Natural killer cell treated with Interleukin-12 subunit alpha and Interleukin-12 subunit beta and Interleukin-15 and Interleukin-18, amount 100 ng/mL, for 72 hours (primary cell): Measurements from ENCODE around the gene CD74. TPM values are rescaled to one million over a fixed set of nuclear protein-coding genes. Genes with fewer than 3 reads are reported as not detected.

Experiments
- ATAC-seq, 2 donors: fragments of 150-1000 bp; cut with Tn5 transposase in 1 of 2; sonication (Bioruptor Pico), chemical (Tn5 transposase) in 1 of 2; 2 replicates each; pipeline ENCODE4 v1.10.0; 2021
- DNase-seq: peaks from one replicate; pipeline ENCODE4 v3.0.0; 2022; ENCODE audit warnings: low spot score
- H3K27ac Mint-ChIP-seq, 2 donors: 1 replicate in 1 of 2; 2 replicates in 1 of 2; pipeline ENCODE4 v1.8.0; 2022; ENCODE audit warnings: mixed read lengths in 2 of 2, mild to moderate bottlenecking in 1 of 2, moderate library complexity in 1 of 2
- H3K27me3 Mint-ChIP-seq, 2 donors: 1 replicate in 1 of 2; 2 replicates in 1 of 2; pipeline ENCODE4 v1.8.0; 2022; ENCODE audit warnings: mixed read lengths in 2 of 2
- H3K36me3 Mint-ChIP-seq: one replicate; pipeline ENCODE4 v1.8.0; 2022; ENCODE audit warnings: mixed read lengths
- H3K4me1 Mint-ChIP-seq, 2 donors: 1 replicate in 1 of 2; 2 replicates in 1 of 2; pipeline ENCODE4 v1.8.0; 2022; ENCODE audit warnings: low read depth in 2 of 2, mixed read lengths in 2 of 2, mild to moderate bottlenecking in 1 of 2
- H3K4me3 Mint-ChIP-seq: one replicate; pipeline ENCODE4 v1.8.0; 2022; ENCODE audit warnings: mixed read lengths
- H3K9me3 Mint-ChIP-seq: 2 replicates; pipeline ENCODE4 v1.8.0; 2022; ENCODE audit warnings: mixed read lengths
- total RNA-seq, 2 donors: library from RNA; stranded (reverse); gene quantifications; one replicate each; pipeline ENCODE4 v1.2.3, GENCODE V29; 2022

The CD74 gene
- total RNA-seq, 2 donors from 2014 or later, result 767 to 771 TPM

- peaks cover 23% of the 10 kb centered on the region for H3K36me3 Mint-ChIP-seq
- no peak for ATAC-seq
- peak overlapping the region; percentile 80 for H3K4me3 Mint-ChIP-seq
- no peaks in the 10 kb centered on the region for H3K9me3 Mint-ChIP-seq
- no peaks in the 10 kb centered on the region for H3K27me3 Mint-ChIP-seq
- H3K4me1 Mint-ChIP-seq, result peaks cover 37 to 44% of the 10 kb centered on the region in 2 donors
- H3K27ac Mint-ChIP-seq, result peak overlapping the region; percentile 80 to 85
- DNase-seq, result no peak
These were observed 54.2 kb downstream of the CD74 start for GRCh38 chr5:150358261-150359095.

GRCh38 chr5:150357326-150358260 is 55.1 kb downstream of the CD74 start, which contains the start of gene TCOF1:
TCOF1 (plus strand) TSS chr5:150357697; CDS start chr5:150357747, 50 bp downstream.
- H3K4me1 Mint-ChIP-seq, result peaks cover 33 to 37% of the 10 kb centered on the region in 2 donors

GRCh38 chr5:150356575-150357294 is 56.0 kb downstream of the CD74 start:
- peak overlapping the region; percentile 80 to 85 for H3K27ac Mint-ChIP-seq
- H3K4me1 Mint-ChIP-seq, result peaks cover 27 to 30% of the 10 kb centered on the region in 2 donors
- H3K36me3 Mint-ChIP-seq, result peaks cover 12% of the 10 kb centered on the region
- H3K4me3 Mint-ChIP-seq, result peak overlapping the region; percentile 80
- DNase-seq (no peak), ATAC-seq (no peak)
- no peaks in the 10 kb centered on the region for H3K9me3 Mint-ChIP-seq
- no peaks in the 10 kb centered on the region for H3K27me3 Mint-ChIP-seq

More at GRCh38 chr5:150357326-150358260, 55.1 kb downstream of the CD74 start, which contains the start of gene TCOF1:
- H3K9me3 Mint-ChIP-seq, result no peaks in the 10 kb centered on the region
- ATAC-seq, result peak; percentile 98 to 99
- peak within 1 kb of the TSS; percentile 80 to 85 for H3K27ac Mint-ChIP-seq
- DNase-seq, result peak; percentile 97
- no peaks in the 10 kb centered on the region for H3K27me3 Mint-ChIP-seq
- H3K4me3 Mint-ChIP-seq, result peak within 1 kb of the TSS; percentile 80
- peaks cover 19% of the 10 kb centered on the region for H3K36me3 Mint-ChIP-seq

GRCh38 chr5:150355791-150356190 is 56.9 kb downstream of the CD74 start:
- ATAC-seq (no peak), DNase-seq (no peak)
- H3K27me3 Mint-ChIP-seq, result no peaks in the 10 kb centered on the region
- no peak overlapping the region for H3K4me3 Mint-ChIP-seq
- peaks cover 25 to 27% of the 10 kb centered on the region in 2 donors for H3K4me1 Mint-ChIP-seq
- H3K9me3 Mint-ChIP-seq, result no peaks in the 10 kb centered on the region
- H3K36me3 Mint-ChIP-seq, result peaks cover 6% of the 10 kb centered on the region
- no peak overlapping the region for H3K27ac Mint-ChIP-seq

- H3K27ac Mint-ChIP-seq, result no peak overlapping the region
- H3K4me1 Mint-ChIP-seq, result peaks cover 14 to 15% of the 10 kb centered on the region in 2 donors
- H3K9me3 Mint-ChIP-seq, result no peaks in the 10 kb centered on the region
- no peaks in the 10 kb centered on the region for H3K27me3 Mint-ChIP-seq
- ATAC-seq (no peak), DNase-seq (no peak)
- no peaks in the 10 kb centered on the region for H3K36me3 Mint-ChIP-seq
- H3K4me3 Mint-ChIP-seq, result no peak overlapping the region
These were observed 59.6 kb downstream of the CD74 start for GRCh38 chr5:150353032-150353675.

- peaks cover 14 to 15% of the 10 kb centered on the region in 2 donors for H3K4me1 Mint-ChIP-seq
- DNase-seq (no peak), ATAC-seq (no peak)
- no peaks in the 10 kb centered on the region for H3K9me3 Mint-ChIP-seq
- H3K4me3 Mint-ChIP-seq, result no peak overlapping the region
- H3K27me3 Mint-ChIP-seq, result no peaks in the 10 kb centered on the region
- H3K27ac Mint-ChIP-seq, result no peak overlapping the region
- H3K36me3 Mint-ChIP-seq, result no peaks in the 10 kb centered on the region
These were observed 60.3 kb downstream of the CD74 start for GRCh38 chr5:150352244-150353031.

Other genes starting within 250 kb of the CD74 start
- gene CDX1, start 246.1 kb downstream of the CD74 start, total RNA-seq, result not detected
- not detected for gene SLC6A7, start 222.8 kb downstream of the CD74 start, total RNA-seq
- not detected for gene CAMK2A, start 123.1 kb downstream of the CD74 start, total RNA-seq
- not detected for gene ARSI, start 110.0 kb downstream of the CD74 start, total RNA-seq
- gene TCOF1, start 55.2 kb downstream of the CD74 start, total RNA-seq, result 100 to 1,000 TPM in 1 of 2 donors, 10 to 100 TPM in 1; 70.0 to 140 TPM
- gene RPS14, start 36.8 kb upstream of the CD74 start, total RNA-seq, result 1,000 to 10,000 TPM; 1,429 to 1,580 TPM
- gene NDST1, start 95.2 kb upstream of the CD74 start, total RNA-seq, result 1 to 10 TPM; 4.0 to 7.8 TPM
- gene SYNPO, start 227.8 kb upstream of the CD74 start, total RNA-seq, result 1 to 10 TPM; 1.0 to 9.3 TPM
- gene MYOZ3, start 248.3 kb upstream of the CD74 start, total RNA-seq, result not detected